ENCODE results near the gene LCLAT1. TPM values are rescaled to one million over a fixed set of nuclear protein-coding genes. Genes with fewer than 3 reads are reported as not detected.

The LCLAT1 gene
- total RNA-seq, result 24.3 and 25.9 TPM in 2 replicates

GRCh38 chr2:30447149-30448045 lies at the start of gene LCLAT1:
Gene LCLAT1, plus strand, starts transcription at chr2:30447246. Its CDS starts 78,345 bp downstream, at chr2:30525591.

Other genes with a start within 250 kb of the LCLAT1 start
- 98.6 and 336 TPM in 2 replicates for gene LBH, start 215.7 kb upstream of the LCLAT1 start, total RNA-seq